KOPT-K1 (cell line): ENCODE data around the gene SMIM33.
"Not testable (repeated sequence)": the region's sequence is repeated elsewhere in the genome, so short reads cannot be mapped to it uniquely, and the experiment has no call there.

Experiments
- H3K27ac ChIP-seq: fragments of 200-600 bp; sonication (generic); 2 replicates; pipeline ENCODE4 v1.5.1; 2016; ENCODE audit warnings: antibody characterized with exemption, mild to moderate bottlenecking, low read depth, low read length; ENCODE audit not compliant: poor library complexity, severe bottlenecking
- H3K36me3 ChIP-seq: fragments of 200-600 bp; sonication (generic); 2 replicates; pipeline ENCODE4 v1.5.1; 2017; ENCODE audit warnings: antibody characterized with exemption, mild to moderate bottlenecking, low read length, moderate library complexity; ENCODE audit not compliant: insufficient read depth
- H3K9me3 ChIP-seq: fragments of 200-600 bp; sonication (generic); 2 replicates; pipeline ENCODE4 v1.5.1; 2017; ENCODE audit warnings: antibody characterized with exemption, low read length, mild to moderate bottlenecking; ENCODE audit not compliant: insufficient read depth, poor library complexity, severe bottlenecking

SMIM33 gene

DNA sequence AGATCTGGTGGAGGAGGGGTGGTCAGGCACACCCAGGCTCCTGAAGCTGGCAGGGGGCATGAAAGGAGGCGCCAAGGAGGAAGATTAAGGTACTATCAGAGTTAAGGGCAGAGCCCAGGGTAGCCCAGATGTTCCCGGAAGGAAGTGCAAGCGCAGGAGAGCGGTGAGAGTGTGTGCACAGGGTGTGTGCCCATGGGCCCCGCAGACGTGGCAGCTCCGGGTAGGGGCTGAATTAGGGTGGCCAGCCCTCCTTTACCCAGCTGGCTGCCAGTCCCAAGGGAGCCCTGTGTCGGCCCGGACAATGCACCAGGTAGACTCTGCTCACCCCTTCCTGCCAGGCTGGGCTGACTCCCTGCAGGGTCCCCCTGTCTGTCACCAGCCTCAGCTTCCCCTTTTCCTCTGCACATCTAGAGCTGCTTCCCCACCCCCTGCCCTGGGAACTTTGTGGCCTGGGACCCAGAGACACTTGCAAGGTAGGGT is at the start of gene SMIM33:
TSS of gene SMIM33 (plus strand) at position 184 of the 480 bp plus-strand sequence. CDS start at position 302, 118 bp downstream.
- Histone ChIP-seq H3K9me3 (no peaks in the 10 kb centered on the region), H3K27ac (peak within 1 kb of the TSS; percentile 96)

DNA sequence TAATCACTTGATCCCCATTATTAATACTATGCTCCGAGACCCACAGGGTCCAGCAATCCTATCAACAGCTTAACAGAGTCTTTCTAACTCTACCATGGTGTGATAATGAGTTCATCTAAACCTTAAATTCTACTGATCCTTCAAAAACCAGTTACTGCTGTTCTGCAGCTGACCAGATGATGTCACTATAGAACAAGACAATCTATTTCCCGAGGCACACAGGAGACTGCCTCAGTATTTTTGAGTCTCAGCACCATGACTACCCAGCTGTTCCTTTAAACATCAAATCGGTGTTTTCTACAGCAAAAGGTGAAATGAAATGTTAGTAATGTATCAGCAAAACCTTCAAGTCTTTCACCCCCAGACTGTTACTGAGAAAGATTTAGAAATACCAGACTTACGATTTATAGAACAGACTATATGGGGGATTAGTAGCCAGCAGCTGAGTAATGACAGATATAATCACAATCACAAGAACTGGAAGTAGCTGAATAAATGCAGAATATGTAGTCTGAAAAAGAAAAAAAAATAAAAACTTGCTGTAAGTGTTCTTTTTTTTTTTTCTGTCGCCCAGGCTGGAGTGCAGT is 48.4 kb upstream of the SMIM33 start:
- Histone ChIP-seq H3K36me3 (peaks cover 20% of the 10 kb centered on the region; the same call in 1 of the 2 replicates), H3K27ac (no peak overlapping the region), H3K9me3 (no peaks in the 10 kb centered on the region)

More for the DNA sequence above, at the start of gene SMIM33:
- H3K36me3 ChIP-seq = no peaks in the 10 kb centered on the region

DNA sequence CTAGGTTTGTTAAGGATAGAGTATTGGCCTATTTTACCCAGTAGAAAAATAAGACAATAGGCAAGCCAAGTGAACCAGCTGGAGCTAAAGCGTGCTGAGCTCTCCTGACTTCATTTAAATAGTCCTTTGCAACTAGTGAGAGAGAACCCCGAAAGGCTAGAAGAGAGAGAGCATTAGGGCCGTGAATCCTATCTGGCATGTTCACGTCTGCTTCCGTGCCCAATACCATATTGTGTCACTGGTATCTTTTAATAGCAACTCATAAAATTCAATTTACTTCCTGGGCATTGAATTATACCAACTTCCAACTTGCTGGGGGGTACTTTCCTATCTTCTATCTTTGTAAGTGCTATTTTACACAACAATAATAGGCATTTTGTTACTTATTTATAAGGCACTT is 45.3 kb upstream of the SMIM33 start:
- peaks cover 15% of the 10 kb centered on the region; the same call in 1 of the 2 replicates for H3K36me3 ChIP-seq
- no peaks in the 10 kb centered on the region for H3K9me3 ChIP-seq
- no peak overlapping the region for H3K27ac ChIP-seq

DNA sequence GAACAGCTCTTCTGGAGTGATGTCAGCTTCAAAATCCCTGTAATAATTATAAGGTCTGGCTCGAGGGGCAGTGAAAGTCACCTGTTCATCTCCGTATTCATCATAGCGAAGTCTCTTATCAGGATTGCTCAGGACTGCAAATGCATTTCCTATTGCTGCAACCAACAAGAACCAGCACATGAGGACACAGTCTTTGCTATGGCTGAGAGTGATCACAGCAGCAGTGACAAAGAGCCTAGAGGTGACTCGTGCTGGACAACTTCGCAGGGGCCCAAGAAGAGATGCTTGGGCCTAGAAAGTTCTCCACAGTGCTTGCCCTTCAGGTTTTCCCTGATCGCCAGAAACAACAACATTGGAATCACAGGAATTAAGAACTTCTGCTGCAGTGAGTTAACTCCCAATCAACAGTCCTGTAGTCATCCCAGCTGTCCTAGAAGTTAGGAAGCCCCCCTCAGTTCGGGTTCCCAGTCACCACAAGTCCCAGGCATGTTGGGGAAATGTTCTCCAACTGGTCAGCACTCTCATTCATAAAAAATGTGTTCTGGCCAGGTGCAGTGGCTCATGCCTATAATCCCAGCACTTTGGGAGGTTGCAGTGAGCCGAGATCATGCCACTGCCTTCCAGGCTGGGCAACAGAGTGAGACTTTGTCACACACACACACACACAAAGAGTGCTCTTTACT is 44.5 kb upstream of the SMIM33 start:
- Histone ChIP-seq H3K27ac (no peak overlapping the region), H3K36me3 (peaks cover 15% of the 10 kb centered on the region; the same call in 1 of the 2 replicates), H3K9me3 (no peaks in the 10 kb centered on the region)

DNA sequence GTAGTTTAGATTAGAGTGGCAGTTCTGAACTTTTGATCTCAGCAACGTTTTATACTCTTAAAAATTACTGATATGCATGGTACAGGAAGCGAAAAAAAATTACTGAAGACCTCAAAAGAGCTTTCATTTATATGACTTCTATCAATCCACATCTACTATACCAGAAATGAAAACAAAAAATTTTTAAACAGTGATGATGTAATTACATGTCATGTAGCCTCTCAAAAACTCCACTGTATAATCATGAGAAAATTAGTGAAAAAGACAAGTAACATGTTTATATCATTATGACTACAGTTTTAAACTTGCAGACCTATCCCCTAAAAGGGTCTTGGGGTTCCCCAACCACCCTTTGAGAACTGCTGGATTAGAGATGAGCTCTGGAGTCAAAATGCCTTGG is 40.8 kb upstream of the SMIM33 start:
- Histone ChIP-seq H3K27ac (no peak overlapping the region), H3K9me3 (no peaks in the 10 kb centered on the region), H3K36me3 (peaks cover 4% of the 10 kb centered on the region; the same call in 1 of the 2 replicates)

DNA sequence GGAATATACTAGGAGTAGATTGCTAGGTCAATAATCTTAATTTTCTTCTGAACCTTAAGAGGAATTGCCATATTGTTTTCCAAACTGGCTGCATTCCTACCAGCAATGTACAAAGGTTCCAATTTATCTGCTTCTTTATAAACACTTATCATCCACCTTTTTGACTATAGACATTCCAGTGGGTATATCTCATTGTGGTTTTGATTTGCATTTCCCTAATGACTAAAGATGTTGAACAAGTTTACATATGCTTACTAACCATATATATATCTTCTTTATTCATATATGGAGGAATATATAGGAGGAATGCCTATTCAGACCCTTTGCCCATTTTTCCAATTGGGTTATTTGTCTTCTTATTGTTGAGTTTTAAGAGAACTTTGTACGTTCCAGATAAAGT is 39.1 kb upstream of the SMIM33 start:
- H3K9me3 ChIP-seq = no peaks in the 10 kb centered on the region
- no peak overlapping the region for H3K27ac ChIP-seq
- H3K36me3 ChIP-seq = 0 out of 2 replicates have a peak, but pooled peaks cover 4% of the 10 kb centered on the region

DNA sequence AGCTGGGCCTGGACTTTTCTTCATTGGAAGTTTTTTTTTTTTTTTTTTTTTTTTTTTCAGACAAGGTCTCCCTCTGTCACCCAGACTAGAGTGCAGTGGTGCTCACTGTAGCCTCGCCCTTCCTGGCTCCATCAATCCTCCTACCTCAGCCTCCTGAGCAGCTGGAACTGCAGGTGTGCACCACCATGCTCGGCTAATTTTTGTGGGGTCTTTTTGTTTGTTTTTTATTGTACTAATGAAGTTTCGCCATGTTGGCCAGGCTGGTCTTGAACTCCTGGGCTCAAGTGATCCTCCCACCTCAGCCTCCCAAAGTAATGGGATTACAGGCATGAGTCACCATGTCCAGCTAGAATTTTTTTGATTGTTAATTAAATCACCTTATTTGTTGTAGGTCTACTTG is 35.1 kb upstream of the SMIM33 start:
- no peaks in the 10 kb centered on the region for H3K36me3 ChIP-seq
- H3K27ac ChIP-seq = no peak overlapping the region
- H3K9me3 ChIP-seq = no peaks in the 10 kb centered on the region

DNA sequence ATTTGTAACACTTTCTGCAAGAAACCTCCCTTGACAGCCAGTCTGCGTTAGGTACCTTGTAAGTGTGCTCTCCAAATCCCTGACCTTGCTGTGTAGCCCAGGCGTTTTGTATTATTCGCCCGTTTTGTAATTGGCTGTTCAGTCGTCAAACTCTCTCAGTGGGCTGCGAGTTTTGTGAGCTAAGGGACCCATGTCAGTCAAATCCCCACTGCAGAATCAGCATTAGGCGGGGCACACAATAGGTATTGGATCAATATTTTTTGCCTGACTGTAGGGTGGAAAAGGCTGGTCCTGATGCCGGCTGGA is 32.1 kb upstream of the SMIM33 start:
- H3K27ac ChIP-seq = peak overlapping the region; percentile 76
- H3K9me3 ChIP-seq = no peaks in the 10 kb centered on the region
- no peaks in the 10 kb centered on the region for H3K36me3 ChIP-seq

DNA sequence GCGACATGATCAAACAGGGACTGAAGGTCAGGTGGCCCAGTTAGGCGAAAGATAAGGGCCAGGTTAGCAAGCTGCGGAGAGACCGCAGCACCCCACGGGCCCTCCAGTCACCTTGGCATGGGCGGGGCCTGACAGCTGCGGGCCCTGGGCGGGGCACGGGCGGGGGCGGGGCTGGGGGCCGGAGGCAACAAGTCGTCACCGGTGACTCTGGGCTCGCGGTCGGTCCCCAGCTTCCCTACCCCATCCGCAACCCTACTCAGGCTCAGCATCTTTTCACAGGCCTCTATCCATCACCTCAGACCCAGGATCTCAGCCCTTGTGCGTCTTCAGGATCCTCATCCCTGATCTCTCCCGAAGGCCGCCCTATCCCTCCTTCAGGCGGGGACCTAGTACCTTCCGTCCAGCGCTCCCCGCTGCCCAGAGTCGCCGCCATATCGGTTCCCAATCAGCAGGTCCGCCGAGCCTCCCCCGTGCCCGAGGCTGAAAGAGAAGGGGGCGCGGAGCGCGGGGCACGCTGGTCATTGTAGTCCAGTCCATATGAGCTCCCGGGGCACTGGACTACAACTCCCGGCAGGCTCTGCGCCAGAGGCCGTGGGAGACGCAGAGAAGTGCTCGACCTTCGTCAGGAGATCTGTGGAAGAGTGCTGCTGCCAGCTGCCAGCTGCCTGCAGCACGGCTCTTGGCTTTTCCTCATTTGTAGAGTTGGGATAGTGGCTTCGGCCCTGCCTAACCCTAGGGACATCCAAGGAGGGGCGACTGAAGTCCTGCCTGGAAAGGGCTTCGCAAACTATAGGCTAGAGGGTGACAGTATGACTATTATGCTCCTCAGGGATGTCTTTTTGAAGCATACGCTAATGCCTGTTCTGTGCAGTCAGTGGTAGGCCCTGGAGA is 31.5 kb upstream of the SMIM33 start, which contains the start of gene DNAJC18:
TSS of gene DNAJC18 (minus strand) at position 513 of the 891 bp plus-strand sequence. CDS start at position 433, 80 bp downstream.
- Histone ChIP-seq H3K27ac (peak within 1 kb of the TSS; percentile 76), H3K36me3 (no peaks in the 10 kb centered on the region), H3K9me3 (no peaks in the 10 kb centered on the region)

DNA sequence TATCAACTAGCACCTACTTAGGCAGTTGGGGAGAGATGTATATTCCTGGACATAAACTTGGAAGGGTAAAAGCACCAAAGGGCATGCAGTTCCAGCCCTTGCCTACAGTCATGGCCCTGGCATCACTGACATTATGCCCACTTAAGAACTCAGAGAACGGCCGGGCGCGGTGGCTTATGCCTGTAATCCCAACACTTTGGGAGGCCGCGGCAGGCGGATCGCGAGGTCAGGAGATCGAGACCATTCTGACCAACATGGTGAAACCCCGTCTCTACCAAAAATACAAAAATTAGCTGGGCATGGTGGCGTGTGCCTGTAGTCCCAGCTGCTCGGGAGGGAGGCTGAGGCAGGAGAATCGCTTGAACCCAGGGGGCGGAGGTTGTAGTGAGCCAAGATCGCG is 30.4 kb upstream of the SMIM33 start:
- H3K9me3 ChIP-seq, H3K27ac ChIP-seq, H3K36me3 ChIP-seq: not testable (repeated sequence)

DNA sequence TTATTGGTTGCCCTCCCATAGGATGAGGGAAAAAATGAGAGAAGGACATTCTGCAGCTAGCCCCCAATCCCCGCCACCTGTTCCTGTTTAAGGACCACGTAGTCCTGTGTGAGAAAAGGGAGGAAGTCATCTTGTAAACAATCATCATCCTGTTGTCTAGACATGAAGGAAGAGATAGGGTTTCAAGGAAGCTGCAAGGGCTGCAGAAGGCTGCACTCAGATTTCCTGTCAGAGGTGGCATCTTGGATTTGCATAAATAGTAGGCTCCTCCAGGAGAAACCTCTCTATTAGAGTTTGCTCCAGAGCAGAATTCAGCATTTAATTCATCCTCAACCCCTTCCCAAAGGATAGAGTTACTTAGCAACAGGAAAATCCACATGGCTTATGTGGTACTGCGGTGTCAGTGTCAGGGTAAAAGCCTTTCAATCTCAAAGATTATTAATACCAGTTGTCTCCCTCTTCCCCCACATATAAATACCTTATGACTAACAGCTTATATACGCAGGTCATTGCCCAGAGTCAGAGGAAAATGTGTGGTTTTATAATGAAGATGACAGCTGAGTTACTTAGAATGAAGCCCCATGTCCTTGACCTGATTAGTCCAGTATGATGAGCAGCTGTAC is 26.9 kb upstream of the SMIM33 start:
- Histone ChIP-seq H3K9me3 (no peaks in the 10 kb centered on the region), H3K36me3 (no peaks in the 10 kb centered on the region), H3K27ac (no peak overlapping the region)

DNA sequence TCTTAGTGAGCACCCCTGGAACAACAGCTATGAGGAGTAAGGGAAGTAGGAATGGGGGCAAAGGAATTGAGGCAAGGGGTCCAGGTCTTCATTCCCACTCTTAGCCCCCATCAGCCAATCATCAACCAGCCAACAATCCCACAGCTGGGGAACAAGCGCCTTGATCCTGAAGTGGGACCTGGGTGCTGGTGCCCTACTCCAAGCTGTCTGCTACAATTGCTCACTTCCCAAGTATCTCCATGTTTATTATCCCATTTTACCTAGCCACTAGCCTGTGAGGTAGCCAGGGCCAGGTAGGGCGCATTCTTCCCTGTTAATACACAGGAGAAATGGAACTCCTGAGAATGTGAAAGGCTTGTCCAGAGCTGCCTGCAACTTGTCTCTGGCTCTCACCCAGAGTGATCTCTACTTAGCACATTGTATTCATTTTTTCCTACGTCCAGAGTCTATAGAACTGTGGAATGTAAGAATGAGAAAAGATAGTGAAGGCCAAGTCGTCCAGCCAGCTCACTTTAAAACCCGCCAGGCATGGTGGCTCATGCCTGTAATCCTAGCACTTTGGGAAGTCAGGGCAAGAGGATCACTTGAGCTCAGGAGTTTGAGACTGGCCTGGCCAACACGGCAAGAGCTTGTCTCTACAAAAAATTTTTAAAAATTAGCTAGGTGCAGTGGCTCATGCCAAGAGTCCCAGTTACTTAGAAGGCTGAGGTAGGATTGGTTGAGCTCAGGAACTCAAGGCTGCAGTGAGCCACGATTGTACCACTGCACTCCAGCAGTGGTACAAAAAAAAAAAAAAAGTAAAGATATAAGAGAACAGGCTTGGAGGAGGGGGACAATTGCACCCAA is 25.3 kb upstream of the SMIM33 start:
- no peak overlapping the region for H3K27ac ChIP-seq
- H3K36me3 ChIP-seq = no peaks in the 10 kb centered on the region
- no peaks in the 10 kb centered on the region for H3K9me3 ChIP-seq

DNA sequence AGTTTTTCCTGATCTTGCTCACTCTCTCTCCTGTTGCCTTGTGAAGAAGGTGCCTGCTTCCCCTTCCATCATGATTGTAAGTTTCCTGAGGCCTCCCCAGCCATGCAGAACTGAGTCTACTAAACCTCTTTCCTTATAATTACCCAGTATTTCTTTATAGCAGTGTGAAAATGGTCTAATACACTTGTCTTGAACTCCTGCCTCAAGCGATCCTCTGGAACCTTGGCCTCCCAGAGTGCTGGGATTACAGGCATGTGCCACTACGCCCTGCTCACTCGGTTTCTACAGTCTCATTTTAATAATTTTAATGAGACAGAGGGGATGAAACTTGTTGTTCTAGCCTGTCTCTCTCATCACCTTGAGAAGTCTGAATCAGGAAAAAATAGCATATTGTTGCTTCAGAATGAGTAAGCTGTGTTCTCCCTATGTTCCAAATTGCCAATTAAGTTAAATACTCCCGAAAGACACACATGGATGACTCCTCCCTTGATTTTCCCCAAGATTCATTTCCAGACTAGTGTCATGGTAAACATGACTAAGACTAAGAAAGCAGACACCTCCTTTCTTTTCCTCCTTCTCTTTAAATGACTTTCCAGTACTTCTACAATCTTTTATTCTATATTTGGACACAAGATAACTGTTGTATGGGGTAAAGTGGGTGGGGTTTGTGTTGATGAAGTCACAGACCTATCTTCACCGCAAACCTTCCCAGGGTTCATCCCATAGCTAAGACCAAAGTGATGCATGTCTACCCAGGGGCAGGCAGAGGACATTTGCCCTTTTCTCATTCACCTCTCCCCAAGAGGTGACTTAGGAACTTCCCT is 23.6 kb upstream of the SMIM33 start:
- Histone ChIP-seq H3K36me3 (no peaks in the 10 kb centered on the region), H3K27ac (no peak overlapping the region)

More for the DNA sequence above, 23.6 kb upstream of the SMIM33 start:
- no peaks in the 10 kb centered on the region for H3K9me3 ChIP-seq
